ENCODE results near the gene OTX2. TPM values are rescaled to one million over a fixed set of nuclear protein-coding genes. Genes with fewer than 3 reads are reported as not detected.

Gene OTX2
- polyA plus RNA-seq: not detected
- long read RNA-seq, donor 1: 0 reads
- long read RNA-seq, donor 2: 0 reads
- long read RNA-seq, donor 3: 0 reads
- long read RNA-seq, donor 4: 0 reads
- long read RNA-seq, donor 5: 0 reads
- long read RNA-seq, donor 6: 0 reads
- long read RNA-seq, donor 7: 0 reads
- long read RNA-seq, donor 8: 0 reads
- long read RNA-seq, donor 9: 0 reads
- long read RNA-seq, donor 10: 0 reads

DNA sequence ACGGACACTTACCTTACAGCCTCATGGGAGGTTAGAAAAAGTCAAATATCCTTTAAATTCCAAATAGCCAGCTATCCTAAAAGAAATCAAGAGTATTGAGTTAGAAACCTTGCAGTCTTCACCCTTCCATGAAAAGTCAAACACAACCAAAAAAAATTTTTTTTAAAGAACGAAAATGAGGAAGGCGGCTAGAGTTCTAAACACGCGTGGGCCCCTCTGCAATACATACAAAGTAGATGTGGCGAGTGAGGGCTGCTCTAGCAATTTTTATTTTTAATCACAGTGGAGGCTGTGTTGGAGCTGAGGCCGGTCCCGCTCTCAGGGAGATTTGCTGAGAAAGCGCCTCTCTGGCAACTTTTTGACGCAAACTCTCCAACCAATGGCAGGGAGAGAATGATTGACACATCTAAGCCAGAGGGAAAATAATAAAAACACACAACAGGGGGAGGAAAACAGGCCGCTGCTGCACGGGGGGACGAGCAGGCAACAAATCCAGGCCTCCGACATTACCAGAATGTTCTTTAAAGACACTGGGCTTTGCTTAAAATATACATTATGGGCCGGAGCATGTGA, at the start of gene OTX2:
Gene OTX2, minus strand, starts transcription at position 333 of the 573 bp plus-strand sequence. CDS start 5,023 bp downstream, outside the sequence.
- DNase-seq (no peak), FAIRE-seq (no peak)
- H3K4me1 ChIP-seq (ENCODE audit: control insufficient read depth in 3 of 3, insufficient read depth in 2 of 3, low read depth in 1 of 3, low read length in 2 of 3): peaks cover 0 to 5% (median 3%) of the 10 kb centered on the region in 3 donors
- no peak within 1 kb of the TSS for H3K4me3 ChIP-seq (ENCODE audit: low read depth in 1 of 3, low read length in 3 of 3)
- no peaks in the 10 kb centered on the region for H3K9me3 ChIP-seq (ENCODE audit: control insufficient read depth in 2 of 2, insufficient read depth in 1 of 2, low read depth in 1 of 2, low read length in 1 of 2)
- 13 to 19% (median 14%) methylated on average over 15 of the region's 15 CpGs for WGBS, 3 donors
- peaks cover 9 to 93% (median 53%) of the 10 kb centered on the region in 3 donors for H3K27me3 ChIP-seq (ENCODE audit: control insufficient read depth in 3 of 3, insufficient read depth in 3 of 3, low read length in 3 of 3)
- H3K27ac ChIP-seq (ENCODE audit: low read depth in 1 of 3, low read length in 2 of 3): no peak within 1 kb of the TSS
- no peaks in the 10 kb centered on the region for H3K36me3 ChIP-seq (ENCODE audit: control insufficient read depth in 3 of 3, insufficient read depth in 2 of 3, low read depth in 1 of 3, low read length in 3 of 3)

DNA sequence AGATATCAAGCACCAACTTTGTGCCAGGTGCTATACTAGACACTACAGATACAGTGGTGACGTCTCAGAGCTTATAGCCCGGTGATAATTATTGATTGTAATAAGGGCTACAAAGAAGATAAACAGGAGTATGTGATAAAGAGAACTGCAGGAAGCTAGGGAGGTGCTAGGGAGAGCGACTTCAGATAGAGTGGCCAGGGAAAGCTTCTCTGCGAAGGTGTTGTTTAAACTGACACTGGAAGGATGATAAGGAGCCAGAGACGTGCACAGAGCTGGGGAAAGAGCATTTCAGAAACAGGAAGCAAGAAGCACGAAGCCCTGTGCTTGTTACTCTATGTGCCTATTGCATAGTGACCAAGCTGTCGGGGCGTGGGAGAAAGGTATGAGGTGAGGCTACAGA, 48.1 kb upstream of the OTX2 start:
- H3K4me1 ChIP-seq (ENCODE audit: control insufficient read depth in 3 of 3, insufficient read depth in 2 of 3, low read depth in 1 of 3, low read length in 2 of 3): peaks cover 0 to 12% (median 0%) of the 10 kb centered on the region in 3 donors
- DNase-seq (peak; percentile 58 to 64), FAIRE-seq (no peak)
- H3K36me3 ChIP-seq (ENCODE audit: control insufficient read depth in 3 of 3, insufficient read depth in 2 of 3, low read depth in 1 of 3, low read length in 3 of 3): no peaks in the 10 kb centered on the region
- no peaks in the 10 kb centered on the region for H3K9me3 ChIP-seq (ENCODE audit: control insufficient read depth in 2 of 2, insufficient read depth in 1 of 2, low read depth in 1 of 2, low read length in 1 of 2)
- peak overlapping the region in 1 of 3 donors; percentile 49 for H3K27ac ChIP-seq (ENCODE audit: low read depth in 1 of 3, low read length in 2 of 3)
- no peak overlapping the region for H3K4me3 ChIP-seq (ENCODE audit: low read depth in 1 of 3, low read length in 3 of 3)
- H3K27me3 ChIP-seq (ENCODE audit: control insufficient read depth in 3 of 3, insufficient read depth in 3 of 3, low read length in 3 of 3): peaks cover 0 to 3% (median 0%) of the 10 kb centered on the region in 3 donors
- WGBS, 3 donors: 5 to 22% (median 8%) methylated on average over 7 to 8 of the region's 8 CpGs

DNA sequence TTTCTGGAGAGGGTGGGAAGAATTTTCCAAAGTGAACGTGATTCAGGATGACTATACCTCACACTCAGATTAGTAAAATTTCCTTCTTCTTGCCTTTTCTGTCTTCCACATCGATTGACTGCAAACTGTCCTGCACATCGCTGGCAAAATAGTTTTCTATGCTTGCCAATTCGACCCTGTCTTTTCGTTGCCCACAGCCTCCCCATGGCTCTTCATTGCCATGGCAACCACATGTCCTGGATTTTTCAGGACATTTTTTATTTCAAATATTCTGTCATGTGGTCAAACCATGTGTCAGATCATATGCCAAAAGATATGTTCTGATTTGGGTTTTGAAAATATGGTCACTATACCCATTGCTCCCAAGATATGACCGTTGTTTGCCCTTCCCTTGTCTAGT, 46.9 kb upstream of the OTX2 start:
- no peak for DNase-seq
- H3K27me3 ChIP-seq (ENCODE audit: control insufficient read depth in 3 of 3, insufficient read depth in 3 of 3, low read length in 3 of 3): peaks cover 0 to 3% (median 0%) of the 10 kb centered on the region in 3 donors
- H3K4me3 ChIP-seq (ENCODE audit: low read depth in 1 of 3, low read length in 3 of 3): no peak overlapping the region
- 80 to 89% (median 85%) methylated on average over 6 of the region's 6 CpGs for WGBS, 3 donors
- FAIRE-seq: no peak
- H3K36me3 ChIP-seq (ENCODE audit: control insufficient read depth in 3 of 3, insufficient read depth in 2 of 3, low read depth in 1 of 3, low read length in 3 of 3): no peaks in the 10 kb centered on the region
- H3K9me3 ChIP-seq (ENCODE audit: control insufficient read depth in 2 of 2, insufficient read depth in 1 of 2, low read depth in 1 of 2, low read length in 1 of 2): no peaks in the 10 kb centered on the region
- H3K4me1 ChIP-seq (ENCODE audit: control insufficient read depth in 3 of 3, insufficient read depth in 2 of 3, low read depth in 1 of 3, low read length in 2 of 3): peaks cover 0 to 12% (median 0%) of the 10 kb centered on the region in 3 donors
- H3K27ac ChIP-seq (ENCODE audit: low read depth in 1 of 3, low read length in 2 of 3): no peak overlapping the region

DNA sequence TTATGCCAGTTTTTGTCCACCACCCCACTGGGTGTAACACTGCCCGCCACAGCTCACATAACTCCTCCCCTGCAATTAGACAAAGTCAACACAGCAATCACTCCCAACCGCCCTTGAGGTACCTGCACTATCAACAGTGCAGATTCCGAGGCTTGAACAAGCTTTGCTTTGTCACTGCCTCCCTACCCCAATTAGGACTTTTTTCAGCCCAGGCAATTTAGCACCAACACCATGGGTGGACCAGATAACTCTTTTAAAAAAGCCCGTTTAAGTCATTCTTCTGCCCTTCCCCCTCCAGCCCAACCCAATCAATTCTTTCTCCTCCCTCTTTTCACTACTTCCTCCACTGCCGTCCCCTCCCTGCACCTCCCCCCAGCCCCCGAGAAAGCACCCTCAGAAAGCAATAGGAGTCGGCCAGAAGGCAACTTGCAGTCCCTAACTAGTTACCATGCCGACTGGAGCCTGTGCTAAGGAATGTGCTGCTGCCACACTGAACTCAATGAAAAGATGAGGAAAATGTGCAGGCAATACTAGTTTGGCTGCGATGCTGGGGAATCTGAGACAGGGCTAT, 45.7 kb upstream of the OTX2 start:
- FAIRE-seq (no peak), DNase-seq (peak; percentile 67 to 74)
- H3K27me3 ChIP-seq (ENCODE audit: control insufficient read depth in 3 of 3, insufficient read depth in 3 of 3, low read length in 3 of 3): peaks cover 0 to 3% (median 0%) of the 10 kb centered on the region in 3 donors
- peaks cover 0 to 12% (median 0%) of the 10 kb centered on the region in 3 donors for H3K4me1 ChIP-seq (ENCODE audit: control insufficient read depth in 3 of 3, insufficient read depth in 2 of 3, low read depth in 1 of 3, low read length in 2 of 3)
- WGBS, 3 donors: 2 to 5% (median 2%) methylated on average over 9 of the region's 9 CpGs
- no peaks in the 10 kb centered on the region for H3K9me3 ChIP-seq (ENCODE audit: control insufficient read depth in 2 of 2, insufficient read depth in 1 of 2, low read depth in 1 of 2, low read length in 1 of 2)
- peak overlapping the region in 1 of 3 donors; percentile 21 for H3K27ac ChIP-seq (ENCODE audit: low read depth in 1 of 3, low read length in 2 of 3)
- H3K4me3 ChIP-seq (ENCODE audit: low read depth in 1 of 3, low read length in 3 of 3): no peak overlapping the region
- no peaks in the 10 kb centered on the region for H3K36me3 ChIP-seq (ENCODE audit: control insufficient read depth in 3 of 3, insufficient read depth in 2 of 3, low read depth in 1 of 3, low read length in 3 of 3)

DNA sequence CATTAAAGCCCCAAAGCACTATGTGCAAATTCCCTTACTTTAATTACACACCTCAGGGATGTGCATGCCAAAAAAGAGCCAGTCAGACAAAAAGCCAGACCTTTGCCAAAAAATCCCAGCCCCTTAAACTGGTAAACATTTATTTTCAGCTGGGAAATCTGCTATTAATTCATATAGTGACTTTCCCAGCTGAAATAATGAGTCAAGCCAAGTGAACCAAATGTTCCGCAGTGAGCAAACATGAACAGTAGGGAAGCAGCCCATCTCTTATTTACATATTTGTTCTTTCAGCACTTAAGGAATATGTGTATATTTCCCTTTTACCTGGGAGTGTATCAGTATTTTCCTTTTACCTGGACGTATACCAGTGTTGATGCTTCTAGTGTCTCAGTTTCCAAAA, 44.0 kb upstream of the OTX2 start:
- FAIRE-seq (no peak), DNase-seq (peak in 1 of 2 donors; percentile 7)
- Histone ChIP-seq H3K27ac (ENCODE audit: low read depth in 1 of 3, low read length in 2 of 3) (no peak overlapping the region), H3K9me3 (ENCODE audit: control insufficient read depth in 2 of 2, insufficient read depth in 1 of 2, low read depth in 1 of 2, low read length in 1 of 2) (no peaks in the 10 kb centered on the region), H3K4me3 (ENCODE audit: low read depth in 1 of 3, low read length in 3 of 3) (no peak overlapping the region), H3K27me3 (ENCODE audit: control insufficient read depth in 3 of 3, insufficient read depth in 3 of 3, low read length in 3 of 3) (peaks cover 0 to 3% (median 0%) of the 10 kb centered on the region in 3 donors), H3K4me1 (ENCODE audit: control insufficient read depth in 3 of 3, insufficient read depth in 2 of 3, low read depth in 1 of 3, low read length in 2 of 3) (peaks cover 0 to 10% (median 0%) of the 10 kb centered on the region in 3 donors), H3K36me3 (ENCODE audit: control insufficient read depth in 3 of 3, insufficient read depth in 2 of 3, low read depth in 1 of 3, low read length in 3 of 3) (no peaks in the 10 kb centered on the region)
- WGBS, 3 donors: 59 to 79% (median 76%) methylated on average over 2 of the region's 2 CpGs

DNA sequence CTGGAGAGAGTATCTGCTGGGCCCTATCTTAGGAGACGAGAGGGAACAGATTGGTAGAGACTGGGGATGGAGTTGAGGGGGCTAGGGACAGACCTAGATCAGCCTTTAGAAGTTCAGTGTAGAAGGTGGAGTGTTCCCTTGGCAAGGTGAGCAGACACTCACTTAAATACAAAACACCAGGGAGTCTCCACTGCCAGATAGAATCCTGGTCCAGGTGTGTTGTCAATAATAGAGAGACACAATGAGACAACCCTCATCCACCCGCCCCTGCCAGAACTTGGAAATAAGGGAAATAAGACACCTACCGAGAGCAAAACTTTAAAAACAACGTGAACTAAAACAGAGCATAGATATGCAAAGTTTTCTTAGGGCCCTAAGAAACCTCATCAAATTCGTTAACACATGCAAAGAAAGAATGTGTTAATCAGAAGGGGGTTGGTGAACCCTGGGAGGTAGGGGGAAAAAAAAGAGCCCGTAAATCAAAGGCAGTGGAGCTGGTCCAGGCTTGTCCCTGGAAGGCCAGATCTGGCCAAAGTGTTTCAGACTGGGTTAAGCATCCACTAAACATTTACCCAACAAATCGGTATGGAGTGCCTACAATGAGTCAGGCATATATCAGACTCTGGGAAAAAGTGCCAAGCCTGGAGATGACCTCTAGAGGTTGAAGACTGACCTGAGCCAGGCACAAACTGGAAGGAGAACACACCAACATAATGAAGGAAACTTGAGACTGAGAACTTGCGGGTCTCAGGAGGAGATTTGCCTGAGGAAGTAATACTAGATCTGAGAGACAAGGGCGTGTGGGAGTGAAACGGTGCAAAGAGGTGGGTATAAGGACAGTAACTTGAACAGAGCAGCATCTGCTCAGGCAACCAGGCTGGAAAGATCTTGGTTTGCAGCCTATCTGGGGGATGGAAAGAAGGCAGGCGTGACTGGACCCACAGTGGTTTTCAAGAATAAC, 37.0 kb upstream of the OTX2 start:
- no peak for FAIRE-seq

DNA sequence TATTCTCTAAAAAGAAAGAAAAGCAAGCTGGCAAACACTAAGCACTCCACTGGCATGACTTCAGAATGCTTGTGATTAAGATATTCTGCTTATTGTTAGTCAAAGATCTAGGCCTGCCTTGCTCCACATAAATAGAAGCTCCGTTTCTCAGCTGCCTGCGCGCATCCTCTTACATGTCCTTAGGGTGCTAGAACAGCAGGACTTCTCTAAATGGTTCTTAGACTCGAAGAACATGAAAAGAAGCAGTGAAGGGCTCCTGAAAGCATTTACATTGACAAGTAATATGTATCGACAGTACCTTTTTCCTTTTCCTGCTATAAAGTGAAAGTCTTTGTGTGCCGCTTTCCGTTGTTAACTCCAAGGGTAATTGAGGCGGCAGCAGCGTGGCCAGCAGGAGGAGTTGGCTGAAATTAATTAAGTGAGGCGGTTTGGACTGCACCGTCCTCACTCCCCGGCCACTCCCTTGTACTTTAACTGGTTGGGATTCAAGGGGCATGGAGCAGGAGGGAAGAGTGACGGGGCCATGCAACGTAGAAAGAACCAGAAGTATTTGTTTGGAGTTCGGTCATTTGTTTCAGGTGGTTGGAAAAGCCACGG, 34.2 kb upstream of the OTX2 start:
- no peak overlapping the region for H3K27ac ChIP-seq (ENCODE audit: low read depth in 1 of 3, low read length in 2 of 3)
- WGBS, 3 donors: 46 to 75% (median 53%) methylated on average over 16 of the region's 16 CpGs
- no peak for FAIRE-seq
- peaks cover 0 to 7% (median 0%) of the 10 kb centered on the region in 3 donors for H3K27me3 ChIP-seq (ENCODE audit: control insufficient read depth in 3 of 3, insufficient read depth in 3 of 3, low read length in 3 of 3)
- H3K36me3 ChIP-seq (ENCODE audit: control insufficient read depth in 3 of 3, insufficient read depth in 2 of 3, low read depth in 1 of 3, low read length in 3 of 3): no peaks in the 10 kb centered on the region
- no peaks in the 10 kb centered on the region for H3K4me1 ChIP-seq (ENCODE audit: control insufficient read depth in 3 of 3, insufficient read depth in 2 of 3, low read depth in 1 of 3, low read length in 2 of 3)
- DNase-seq: no peak
- no peak overlapping the region for H3K4me3 ChIP-seq (ENCODE audit: low read depth in 1 of 3, low read length in 3 of 3)
- no peaks in the 10 kb centered on the region for H3K9me3 ChIP-seq (ENCODE audit: control insufficient read depth in 2 of 2, insufficient read depth in 1 of 2, low read depth in 1 of 2, low read length in 1 of 2)

More for the DNA sequence above, 37.0 kb upstream of the OTX2 start:
- Histone ChIP-seq H3K36me3 (ENCODE audit: control insufficient read depth in 3 of 3, insufficient read depth in 2 of 3, low read depth in 1 of 3, low read length in 3 of 3) (no peaks in the 10 kb centered on the region), H3K27me3 (ENCODE audit: control insufficient read depth in 3 of 3, insufficient read depth in 3 of 3, low read length in 3 of 3) (peaks cover 0 to 5% (median 0%) of the 10 kb centered on the region in 3 donors), H3K4me3 (ENCODE audit: low read depth in 1 of 3, low read length in 3 of 3) (no peak overlapping the region), H3K27ac (ENCODE audit: low read depth in 1 of 3, low read length in 2 of 3) (no peak overlapping the region), H3K9me3 (ENCODE audit: control insufficient read depth in 2 of 2, insufficient read depth in 1 of 2, low read depth in 1 of 2, low read length in 1 of 2) (no peaks in the 10 kb centered on the region), H3K4me1 (ENCODE audit: control insufficient read depth in 3 of 3, insufficient read depth in 2 of 3, low read depth in 1 of 3, low read length in 2 of 3) (no peaks in the 10 kb centered on the region)
- DNase-seq: no peak
- WGBS, 3 donors: 45 to 66% (median 60%) methylated on average over 11 of the region's 11 CpGs

DNA sequence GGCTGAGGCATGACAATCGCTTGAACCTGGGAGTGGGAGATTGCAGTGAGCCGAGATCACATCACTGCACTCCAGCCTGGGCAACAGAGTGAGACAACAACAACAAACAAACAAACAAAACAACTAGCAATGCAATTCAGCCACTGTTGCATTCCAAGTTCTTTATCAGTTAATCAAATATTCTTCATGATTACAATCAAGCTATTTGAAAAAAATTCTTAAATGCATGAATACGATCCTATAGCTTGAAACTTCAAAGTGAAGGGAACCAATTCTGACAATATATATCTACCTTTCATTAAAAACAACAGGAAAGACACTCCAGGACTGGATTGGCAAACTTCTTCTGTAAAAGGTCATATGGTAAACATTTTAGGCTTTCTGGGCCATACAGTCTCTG, 31.3 kb upstream of the OTX2 start:
- Histone ChIP-seq H3K36me3 (ENCODE audit: control insufficient read depth in 3 of 3, insufficient read depth in 2 of 3, low read depth in 1 of 3, low read length in 3 of 3) (no peaks in the 10 kb centered on the region), H3K4me3 (ENCODE audit: low read depth in 1 of 3, low read length in 3 of 3) (no peak overlapping the region), H3K27me3 (ENCODE audit: control insufficient read depth in 3 of 3, insufficient read depth in 3 of 3, low read length in 3 of 3) (peaks cover 0 to 4% (median 0%) of the 10 kb centered on the region in 3 donors), H3K27ac (ENCODE audit: low read depth in 1 of 3, low read length in 2 of 3) (no peak overlapping the region), H3K4me1 (ENCODE audit: control insufficient read depth in 3 of 3, insufficient read depth in 2 of 3, low read depth in 1 of 3, low read length in 2 of 3) (no peaks in the 10 kb centered on the region), H3K9me3 (ENCODE audit: control insufficient read depth in 2 of 2, insufficient read depth in 1 of 2, low read depth in 1 of 2, low read length in 1 of 2) (no peaks in the 10 kb centered on the region)
- FAIRE-seq (no peak), DNase-seq (no peak)
- 83 to 91% (median 85%) methylated on average over 3 of the region's 3 CpGs for WGBS, 3 donors

Measured in small intestine (tissue), 16 donors.